ES-I3 (cell line): ENCODE results near the gene OR8B3.
"Not testable (repeated sequence)": the region's sequence is repeated elsewhere in the genome, so short reads cannot be mapped to it uniquely, and the experiment has no call there.

Source experiments
- H3K36me3 ChIP-seq: 2 replicates; pipeline ENCODE4 v1.6.1; 2013; ENCODE audit warnings: mild to moderate bottlenecking, low read length, control low read depth, moderate library complexity; ENCODE audit not compliant: insufficient read depth
- H3K4me1 ChIP-seq: 2 replicates; pipeline ENCODE4 v1.6.1; 2013; ENCODE audit warnings: mild to moderate bottlenecking, control low read depth, low read length; ENCODE audit not compliant: insufficient read depth
- H3K9ac ChIP-seq: 2 replicates; pipeline ENCODE4 v1.6.1; 2013; ENCODE audit warnings: low read depth, mild to moderate bottlenecking, low read length, moderate library complexity
- H3K9me3 ChIP-seq: 2 replicates; pipeline ENCODE4 v1.6.1; 2013; ENCODE audit warnings: mild to moderate bottlenecking, low read length, moderate library complexity; ENCODE audit not compliant: control insufficient read depth, insufficient read depth

Gene OR8B3

DNA sequence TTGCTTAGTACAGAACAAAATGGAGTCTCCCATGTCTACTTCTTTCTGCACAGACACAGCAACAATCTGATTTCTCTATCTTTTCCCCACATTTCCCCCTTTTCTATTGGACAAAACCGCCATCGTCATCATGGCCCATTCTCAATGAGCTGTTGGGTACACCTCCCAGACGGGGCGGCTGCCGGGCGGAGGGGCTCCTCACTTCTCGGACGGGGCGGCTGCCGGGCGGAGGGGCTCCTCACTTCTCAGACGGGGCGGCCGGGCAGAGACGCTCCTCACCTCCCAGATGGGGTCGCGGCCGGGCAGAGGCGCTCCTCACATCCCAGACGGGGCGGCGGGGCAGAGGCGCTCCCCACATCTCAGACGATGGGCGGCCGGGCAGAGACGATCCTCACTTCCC lies 4.4 kb upstream of the OR8B3 start:
- H3K36me3 ChIP-seq, H3K4me1 ChIP-seq, H3K9me3 ChIP-seq, H3K9ac ChIP-seq: not testable (repeated sequence)

DNA sequence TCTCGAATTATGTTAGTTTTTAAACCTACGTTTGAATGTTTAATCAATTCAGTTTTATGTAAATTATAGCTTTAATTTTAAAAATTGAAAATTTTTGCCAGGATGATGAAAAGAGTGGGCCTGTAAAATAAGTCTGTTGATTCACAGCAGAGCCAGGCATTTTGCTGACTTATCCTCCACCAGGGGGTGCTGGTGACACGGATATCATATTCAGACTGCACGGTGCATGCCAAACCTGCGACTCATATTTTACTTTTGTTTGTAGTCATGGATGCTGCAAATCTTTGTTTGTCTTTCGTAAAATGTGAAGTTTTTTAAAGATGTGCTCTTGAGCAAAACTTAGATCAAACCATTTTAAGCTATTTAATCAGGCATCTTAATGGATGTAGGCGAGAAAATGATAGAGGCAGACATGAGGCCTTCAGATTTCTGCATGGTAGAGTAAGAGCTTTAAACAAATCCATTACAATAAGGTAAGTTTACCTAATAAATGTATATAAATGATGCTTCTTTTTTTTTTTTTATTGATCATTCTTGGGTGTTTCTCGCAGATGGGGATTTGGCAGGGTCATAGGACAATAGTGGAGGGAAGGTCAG lies 3.6 kb upstream of the OR8B3 start:
- no peaks in the 10 kb centered on the region for H3K36me3 ChIP-seq
- no peaks in the 10 kb centered on the region; the same call in 1 of the 2 replicates for H3K9me3 ChIP-seq
- H3K9ac ChIP-seq: no peak overlapping the region
- H3K4me1 ChIP-seq: no peaks in the 10 kb centered on the region

DNA sequence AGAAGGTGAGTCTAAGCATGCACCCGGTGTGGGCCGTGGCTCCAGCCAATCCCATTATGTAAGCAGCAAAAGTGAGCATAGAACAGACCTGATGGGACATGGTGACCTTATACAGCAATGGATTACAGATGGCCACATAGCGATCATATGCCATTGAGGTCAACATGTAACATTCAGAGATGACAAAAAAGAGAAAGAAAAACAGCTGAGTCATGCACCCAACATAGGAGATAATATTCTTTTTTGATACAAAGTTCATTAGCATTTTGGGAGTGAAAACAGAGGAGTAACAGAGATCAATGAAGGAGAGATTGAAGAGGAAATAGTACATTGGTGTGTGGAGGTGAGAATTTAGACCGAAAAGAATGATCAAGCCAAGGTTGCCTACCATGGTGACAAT lies 2.0 kb downstream of the OR8B3 start:
- H3K9ac ChIP-seq, H3K4me1 ChIP-seq, H3K9me3 ChIP-seq, H3K36me3 ChIP-seq: not testable (repeated sequence)

DNA sequence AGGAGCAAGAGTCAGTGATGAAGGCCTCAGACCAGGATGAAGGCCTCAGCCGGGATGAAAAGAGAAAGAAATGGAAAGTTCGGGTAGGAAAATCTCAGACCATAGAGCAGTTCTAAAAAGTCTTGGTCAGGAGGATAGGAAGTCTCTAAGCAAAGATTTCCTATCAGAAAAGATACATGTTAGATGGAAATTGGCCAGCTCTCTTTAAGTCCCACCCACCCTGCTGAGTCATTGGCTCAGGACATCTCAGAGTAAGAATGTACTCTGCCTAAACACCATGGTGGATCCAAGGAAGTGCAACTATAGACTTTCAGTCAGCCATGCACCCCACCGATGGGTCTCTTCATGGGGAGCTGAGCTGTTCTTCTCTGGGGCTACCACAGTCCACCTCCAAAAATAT lies 4.4 kb downstream of the OR8B3 start:
- Histone ChIP-seq H3K9me3 (no peaks in the 10 kb centered on the region), H3K36me3 (no peaks in the 10 kb centered on the region), H3K9ac (no peak overlapping the region), H3K4me1 (no peaks in the 10 kb centered on the region)

GRCh38 chr11:124384399-124384798 lies 14.4 kb downstream of the OR8B3 start, which contains the start of gene OR8B2:
Gene OR8B2, minus strand, starts transcription at chr11:124384499. Its CDS starts 1,156 bp downstream, at chr11:124383343.
- Histone ChIP-seq H3K9me3 (no peaks in the 10 kb centered on the region), H3K4me1 (no peaks in the 10 kb centered on the region), H3K9ac (no peak within 1 kb of the TSS), H3K36me3 (no peaks in the 10 kb centered on the region)

- not testable (repeated sequence) for H3K9ac ChIP-seq, H3K9me3 ChIP-seq, H3K36me3 ChIP-seq
Observed at GRCh38 chr11:124382857-124383256, 16.0 kb downstream of the OR8B3 start.

GRCh38 chr11:124380585-124380984 lies 18.2 kb downstream of the OR8B3 start:
- H3K36me3 ChIP-seq: no peaks in the 10 kb centered on the region
- H3K9ac ChIP-seq: no peak overlapping the region
- H3K4me1 ChIP-seq: no peaks in the 10 kb centered on the region
- no peaks in the 10 kb centered on the region for H3K9me3 ChIP-seq

More at GRCh38 chr11:124382857-124383256, 16.0 kb downstream of the OR8B3 start:
- not testable (repeated sequence) for H3K4me1 ChIP-seq

- Histone ChIP-seq H3K36me3 (no peaks in the 10 kb centered on the region), H3K4me1 (no peaks in the 10 kb centered on the region), H3K9me3 (no peaks in the 10 kb centered on the region), H3K9ac (no peak overlapping the region)
Observed at GRCh38 chr11:124376280-124376679, 22.5 kb downstream of the OR8B3 start.

DNA sequence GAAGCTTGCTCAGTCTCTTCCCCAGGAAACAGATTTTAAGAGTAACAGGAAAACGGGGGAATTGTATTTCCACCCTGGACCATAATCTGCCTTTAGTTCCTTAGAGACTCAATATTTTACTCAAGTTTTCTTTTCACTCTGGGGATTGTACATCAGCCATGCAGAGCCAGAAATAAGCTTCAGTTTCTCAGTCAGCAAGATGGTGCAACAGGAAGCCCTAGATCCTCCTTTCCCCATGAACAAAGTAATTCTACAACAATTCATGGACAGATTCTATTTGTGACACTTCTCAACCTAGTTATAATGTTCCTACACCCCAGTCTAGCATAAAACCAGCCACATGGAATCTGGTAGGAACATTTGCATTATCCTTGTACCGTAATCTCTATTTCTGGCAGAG lies 39.3 kb downstream of the OR8B3 start:
- Histone ChIP-seq H3K9me3 (no peaks in the 10 kb centered on the region), H3K9ac (no peak overlapping the region), H3K36me3 (no peaks in the 10 kb centered on the region), H3K4me1 (no peaks in the 10 kb centered on the region)

DNA sequence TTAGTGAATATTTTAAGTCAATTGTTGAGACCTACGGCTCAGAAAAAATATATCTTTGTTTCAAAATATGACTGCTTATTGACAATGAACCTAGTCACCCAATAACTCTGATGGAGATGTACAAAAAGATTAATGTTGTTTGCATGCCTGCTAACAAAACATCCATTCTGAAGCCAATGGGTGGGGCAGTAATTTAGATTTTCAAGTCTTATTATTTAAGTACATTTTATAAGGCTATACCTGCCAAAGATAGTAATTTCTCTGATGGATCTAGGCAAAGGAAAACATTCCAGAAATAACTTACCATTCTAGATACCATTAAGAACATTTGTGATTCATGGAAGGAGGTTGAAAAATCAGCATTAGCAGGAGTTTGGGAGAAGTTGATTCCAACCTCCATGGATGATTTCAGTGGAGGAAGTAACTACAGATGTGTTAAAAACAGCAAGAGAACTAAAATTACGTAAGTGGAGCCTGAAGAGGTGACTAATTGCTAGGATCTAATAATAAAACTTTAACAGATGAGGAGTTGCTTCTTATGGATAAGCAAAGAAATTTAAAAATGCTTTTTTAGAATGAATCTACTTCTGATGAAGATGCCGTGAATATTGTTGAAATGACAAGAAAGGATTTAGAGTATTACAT lies 52.4 kb downstream of the OR8B3 start:
- H3K9me3 ChIP-seq: no peaks in the 10 kb centered on the region
- no peaks in the 10 kb centered on the region for H3K36me3 ChIP-seq
- H3K4me1 ChIP-seq: no peaks in the 10 kb centered on the region
- no peak overlapping the region for H3K9ac ChIP-seq
